Measurements from ENCODE around the gene NUP93. TPM values are rescaled to one million over a fixed set of nuclear protein-coding genes. Genes with fewer than 3 reads are reported as not detected.

The NUP93 gene
- total RNA-seq, 1 experiment from 2014 or later = 60.2 TPM

GRCh38 chr16:56708525-56709442, 21.1 kb upstream of the NUP93 start:
- Mint-ChIP-seq H3K9me3 (ENCODE audit: unreplicated experiment) (no peaks in the 10 kb centered on the region), H3K27ac (ENCODE audit: low read depth, unreplicated experiment) (no peak overlapping the region), H3K36me3 (ENCODE audit: insufficient read depth, unreplicated experiment) (no peaks in the 10 kb centered on the region), H3K4me1 (ENCODE audit: insufficient read depth, unreplicated experiment) (no peaks in the 10 kb centered on the region), H3K27me3 (ENCODE audit: insufficient read depth, unreplicated experiment) (no peaks in the 10 kb centered on the region), H3K4me3 (ENCODE audit: unreplicated experiment) (no peak overlapping the region)
- ChIA-PET POLR2A (interaction anchor here (0.6 to 1.6 kb wide), 2 partner anchors 83 to 189 kb away, joined by 3 to 6 read pairs; partner anchors contain the start of genes BBS2 and MT1E), CTCF (interaction anchor here (0.6 to 1.1 kb wide), 5 partner anchors 11 to 131 kb away, joined by 3 to 5 read pairs (median 3); no protein-coding TSS in a partner anchor)
- TF ChIP-seq CTCF (IDR thresholded peaks at IDR 0.05; ENCODE audit: unreplicated experiment) = no peak
- intact Hi-C loops (cut with micrococcal nuclease) = no loop called here
- BruUV-seq (replicated peaks) = no TSS peak
- DNase-seq (ENCODE audit: unreplicated experiment) = no peak

GRCh38 chr16:56709443-56710040, 20.4 kb upstream of the NUP93 start:
- intact Hi-C loops (cut with micrococcal nuclease) = no loop called here
- ChIA-PET CTCF (interaction anchor here (0.7 to 1.3 kb wide), 4 partner anchors 8 to 106 kb away, joined by 3 to 5 read pairs (median 3); no protein-coding TSS in a partner anchor), POLR2A (no interaction called here)
- no TSS peak for BruUV-seq (replicated peaks)
- H3K4me3 Mint-ChIP-seq (ENCODE audit: unreplicated experiment) = no peak overlapping the region
- no peaks in the 10 kb centered on the region for H3K9me3 Mint-ChIP-seq (ENCODE audit: unreplicated experiment)
- H3K27ac Mint-ChIP-seq (ENCODE audit: low read depth, unreplicated experiment) = no peak overlapping the region
- no peaks in the 10 kb centered on the region for H3K4me1 Mint-ChIP-seq (ENCODE audit: insufficient read depth, unreplicated experiment)
- no peaks in the 10 kb centered on the region for H3K36me3 Mint-ChIP-seq (ENCODE audit: insufficient read depth, unreplicated experiment)
- no peak for DNase-seq (ENCODE audit: unreplicated experiment)
- no peaks in the 10 kb centered on the region for H3K27me3 Mint-ChIP-seq (ENCODE audit: insufficient read depth, unreplicated experiment)
- TF ChIP-seq CTCF (IDR thresholded peaks at IDR 0.05; ENCODE audit: unreplicated experiment) = no peak

- Mint-ChIP-seq H3K27ac (ENCODE audit: low read depth, unreplicated experiment) (no peak overlapping the region), H3K4me1 (ENCODE audit: insufficient read depth, unreplicated experiment) (no peaks in the 10 kb centered on the region), H3K36me3 (ENCODE audit: insufficient read depth, unreplicated experiment) (no peaks in the 10 kb centered on the region), H3K4me3 (ENCODE audit: unreplicated experiment) (no peak overlapping the region), H3K27me3 (ENCODE audit: insufficient read depth, unreplicated experiment) (no peaks in the 10 kb centered on the region), H3K9me3 (ENCODE audit: unreplicated experiment) (no peaks in the 10 kb centered on the region)
- BruUV-seq (replicated peaks) = no TSS peak
- ChIA-PET CTCF (interaction anchor here (0.7 to 1.4 kb wide), 3 partner anchors 8 to 134 kb away, joined by 3 read pairs; no protein-coding TSS in a partner anchor), POLR2A (no interaction called here)
- intact Hi-C loops (cut with micrococcal nuclease) = no loop called here
- no peak for DNase-seq (ENCODE audit: unreplicated experiment)
- no peak for TF ChIP-seq CTCF (IDR thresholded peaks at IDR 0.05; ENCODE audit: unreplicated experiment)
These were observed 19.7 kb upstream of the NUP93 start for GRCh38 chr16:56710181-56710737.

GRCh38 chr16:56711862-56712261, 18.1 kb upstream of the NUP93 start:
- H3K9me3 Mint-ChIP-seq (ENCODE audit: unreplicated experiment) = no peaks in the 10 kb centered on the region
- CTCF ChIA-PET = no interaction called here
- POLR2A ChIA-PET = no interaction called here
- no peaks in the 10 kb centered on the region for H3K36me3 Mint-ChIP-seq (ENCODE audit: insufficient read depth, unreplicated experiment)
- no peaks in the 10 kb centered on the region for H3K4me1 Mint-ChIP-seq (ENCODE audit: insufficient read depth, unreplicated experiment)
- no peaks in the 10 kb centered on the region for H3K27me3 Mint-ChIP-seq (ENCODE audit: insufficient read depth, unreplicated experiment)
- TF ChIP-seq CTCF (IDR thresholded peaks at IDR 0.05; ENCODE audit: unreplicated experiment) = no peak
- no TSS peak for BruUV-seq (replicated peaks)
- H3K4me3 Mint-ChIP-seq (ENCODE audit: unreplicated experiment) = no peak overlapping the region
- DNase-seq (ENCODE audit: unreplicated experiment) = no peak
- no peak overlapping the region for H3K27ac Mint-ChIP-seq (ENCODE audit: low read depth, unreplicated experiment)
- intact Hi-C loops (cut with micrococcal nuclease) = no loop called here

Measured in MCF 10A (cell line).